NCI-H82 (cell line): Measurements from ENCODE around the gene PTGER1.

Experiments used
- DNase-seq: peaks from one replicate; lab custom pipeline; 2025; lab: John Stamatoyannopoulos, UW

Gene PTGER1

GRCh38 chr19:14502334-14503092 is 27.4 kb upstream of the PTGER1 start:
- no peak for DNase-seq

- DNase-seq: no peak
Observed at GRCh38 chr19:14497228-14497921, 22.2 kb upstream of the PTGER1 start.

GRCh38 chr19:14496834-14497227 is 21.7 kb upstream of the PTGER1 start:
- no peak for DNase-seq

GRCh38 chr19:14496029-14496833 is 21.1 kb upstream of the PTGER1 start, which contains the start of gene GIPC1:
Gene GIPC1 (minus strand): TSS chr19:14496127. CDS start chr19:14482976, 13,151 bp downstream.
- peak; percentile 100 for DNase-seq

- peak; percentile 68 for DNase-seq
Observed at GRCh38 chr19:14495672-14496028, 20.5 kb upstream of the PTGER1 start.

- DNase-seq: no peak
Observed at GRCh38 chr19:14494910-14495671, 19.9 kb upstream of the PTGER1 start.

- no peak for DNase-seq
Observed at GRCh38 chr19:14494411-14494810, 19.3 kb upstream of the PTGER1 start.

- no peak for DNase-seq
Observed at GRCh38 chr19:14492756-14493337, 17.7 kb upstream of the PTGER1 start.

GRCh38 chr19:14487370-14488125 is 12.4 kb upstream of the PTGER1 start:
- DNase-seq: no peak

- no peak for DNase-seq
Observed at GRCh38 chr19:14482172-14482941, 7.2 kb upstream of the PTGER1 start.

- DNase-seq: no peak
Observed at GRCh38 chr19:14480700-14481079, 5.5 kb upstream of the PTGER1 start.

- DNase-seq: peak; percentile 77
Observed at GRCh38 chr19:14479975-14480699, 5.0 kb upstream of the PTGER1 start.

GRCh38 chr19:14479309-14479974 is 4.3 kb upstream of the PTGER1 start:
- no peak for DNase-seq

GRCh38 chr19:14478113-14478545 is 3.0 kb upstream of the PTGER1 start:
- no peak for DNase-seq

- DNase-seq: peak; percentile 83
Observed at GRCh38 chr19:14477418-14478112, 2.4 kb upstream of the PTGER1 start.

- peak; percentile 57 for DNase-seq
Observed at GRCh38 chr19:14476673-14477401, 1.7 kb upstream of the PTGER1 start.

- DNase-seq: no peak
Observed at GRCh38 chr19:14476327-14476672, 1.1 kb upstream of the PTGER1 start.

- no peak for DNase-seq
Observed at GRCh38 chr19:14474827-14475226, 327 bp downstream of the PTGER1 start.
